ENCODE results near the gene PKD1L1. TPM values are rescaled to one million over a fixed set of nuclear protein-coding genes. Genes with fewer than 3 reads are reported as not detected.

Gene PKD1L1
- total and polyA plus RNA-seq, 2 experiments from 2014 or later: 0.15 to 0.54 TPM

DNA sequence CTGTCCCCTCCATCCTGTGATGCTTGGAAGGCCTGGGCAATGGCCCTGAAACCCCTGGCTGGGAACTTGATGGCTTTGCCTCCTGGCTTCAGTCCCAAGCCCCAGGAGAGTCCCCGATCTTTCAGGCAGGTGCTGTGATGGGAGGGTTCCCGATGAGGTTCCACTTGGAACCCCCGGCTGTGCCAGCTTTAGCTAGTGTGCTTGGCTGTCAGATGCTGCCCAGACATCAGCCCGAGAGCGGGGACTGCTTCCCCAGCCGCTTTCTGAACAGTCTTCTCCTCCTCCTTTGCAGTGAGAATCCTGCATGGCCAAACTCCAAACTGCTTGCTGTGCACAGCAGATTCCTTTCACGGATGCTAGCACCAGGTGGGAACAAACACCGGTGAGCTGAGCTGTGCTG is 58.1 kb downstream of the PKD1L1 start:
- H3K4me3 ChIP-seq: no peak overlapping the region
- H3K9me3 ChIP-seq (ENCODE audit: low read depth): no peaks in the 10 kb centered on the region
- no peak overlapping the region for H3K27ac ChIP-seq
- H3K4me1 ChIP-seq (ENCODE audit: low read depth): no peaks in the 10 kb centered on the region
- H3K36me3 ChIP-seq: no peaks in the 10 kb centered on the region
- TF ChIP-seq CTCF (IDR thresholded peaks at IDR 0.05; ENCODE audit: low read depth, low read length): no peak
- no peak for DNase-seq (ENCODE audit: low read depth in 1 of 2, low spot score in 1 of 2)
- H3K27me3 ChIP-seq: no peaks in the 10 kb centered on the region

DNA sequence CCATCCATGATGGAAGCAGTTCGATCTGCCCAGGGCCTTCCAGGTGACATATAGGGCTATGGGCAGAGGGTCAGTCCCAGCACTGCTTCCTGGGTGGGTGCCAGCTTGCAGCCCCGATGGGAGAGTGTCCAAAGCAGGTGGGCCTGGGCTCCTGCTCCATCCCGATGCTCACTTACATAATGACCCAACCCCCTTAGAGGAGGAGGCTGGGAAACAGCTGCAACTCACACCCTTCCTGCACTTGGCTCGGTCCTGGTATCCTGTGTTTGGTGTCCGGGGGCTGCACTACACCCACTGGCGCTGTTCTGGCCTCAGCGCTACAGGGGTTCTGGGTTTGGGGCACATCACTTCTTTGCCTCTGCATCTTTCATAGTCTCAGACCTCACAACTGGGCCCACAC is 58.5 kb downstream of the PKD1L1 start:
- no peak for DNase-seq (ENCODE audit: low read depth in 1 of 2, low spot score in 1 of 2)
- no peak for TF ChIP-seq CTCF (IDR thresholded peaks at IDR 0.05; ENCODE audit: low read depth, low read length)
- no peak overlapping the region for H3K4me3 ChIP-seq

DNA sequence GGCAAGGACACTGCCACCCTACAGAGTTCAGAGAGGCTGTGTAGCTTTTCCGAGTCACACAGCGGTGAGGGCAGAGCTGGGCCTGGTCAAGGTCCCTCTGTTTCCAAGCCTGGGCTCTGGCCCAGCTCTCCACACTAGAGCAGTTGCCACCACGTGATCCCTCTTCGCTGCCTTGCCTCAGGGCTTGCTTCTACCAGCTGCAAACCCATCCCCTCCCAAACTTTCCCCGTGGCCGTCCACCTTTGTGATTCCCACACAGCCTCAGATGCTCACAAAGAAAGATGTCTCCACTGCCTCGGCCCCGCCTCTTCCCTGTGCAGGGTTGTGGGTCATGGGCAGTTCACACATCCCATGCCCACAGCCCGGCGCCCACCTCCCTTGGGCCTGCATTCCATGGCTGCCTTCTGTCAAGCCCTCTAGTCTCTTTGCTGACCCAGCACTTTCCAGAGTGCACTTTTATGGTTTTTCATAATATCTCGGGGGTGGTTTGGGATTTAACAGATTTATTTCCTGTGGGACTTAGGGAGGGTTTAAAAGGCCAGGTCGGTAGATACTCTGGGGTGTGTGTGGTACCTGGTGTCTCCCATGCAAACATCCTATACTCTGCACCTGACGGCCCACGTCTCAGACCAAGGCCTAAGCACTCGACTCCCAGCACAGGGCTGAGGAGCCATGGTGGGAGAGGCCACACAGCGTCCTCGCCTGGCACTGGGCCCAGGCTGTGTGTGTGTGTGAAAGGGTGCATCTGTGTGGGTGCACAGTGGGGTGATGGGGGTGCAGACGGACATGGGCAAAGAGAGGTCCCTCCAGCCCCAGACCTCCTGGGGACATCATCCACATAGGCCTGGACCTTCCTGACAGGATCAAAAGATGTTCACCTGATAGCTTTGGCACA is 59.6 kb downstream of the PKD1L1 start:
- H3K4me1 ChIP-seq (ENCODE audit: low read depth): no peaks in the 10 kb centered on the region
- no peaks in the 10 kb centered on the region for H3K36me3 ChIP-seq
- H3K27me3 ChIP-seq: no peaks in the 10 kb centered on the region
- no peak overlapping the region for H3K4me3 ChIP-seq
- DNase-seq (ENCODE audit: low read depth in 1 of 2, low spot score in 1 of 2): no peak
- H3K9me3 ChIP-seq (ENCODE audit: low read depth): no peaks in the 10 kb centered on the region
- no peak for TF ChIP-seq CTCF (IDR thresholded peaks at IDR 0.05; ENCODE audit: low read depth, low read length)
- H3K27ac ChIP-seq: no peak overlapping the region

More for the DNA sequence above, 58.5 kb downstream of the PKD1L1 start:
- no peaks in the 10 kb centered on the region for H3K27me3 ChIP-seq
- no peaks in the 10 kb centered on the region for H3K4me1 ChIP-seq (ENCODE audit: low read depth)
- H3K9me3 ChIP-seq (ENCODE audit: low read depth): no peaks in the 10 kb centered on the region
- no peaks in the 10 kb centered on the region for H3K36me3 ChIP-seq
- H3K27ac ChIP-seq: no peak overlapping the region

DNA sequence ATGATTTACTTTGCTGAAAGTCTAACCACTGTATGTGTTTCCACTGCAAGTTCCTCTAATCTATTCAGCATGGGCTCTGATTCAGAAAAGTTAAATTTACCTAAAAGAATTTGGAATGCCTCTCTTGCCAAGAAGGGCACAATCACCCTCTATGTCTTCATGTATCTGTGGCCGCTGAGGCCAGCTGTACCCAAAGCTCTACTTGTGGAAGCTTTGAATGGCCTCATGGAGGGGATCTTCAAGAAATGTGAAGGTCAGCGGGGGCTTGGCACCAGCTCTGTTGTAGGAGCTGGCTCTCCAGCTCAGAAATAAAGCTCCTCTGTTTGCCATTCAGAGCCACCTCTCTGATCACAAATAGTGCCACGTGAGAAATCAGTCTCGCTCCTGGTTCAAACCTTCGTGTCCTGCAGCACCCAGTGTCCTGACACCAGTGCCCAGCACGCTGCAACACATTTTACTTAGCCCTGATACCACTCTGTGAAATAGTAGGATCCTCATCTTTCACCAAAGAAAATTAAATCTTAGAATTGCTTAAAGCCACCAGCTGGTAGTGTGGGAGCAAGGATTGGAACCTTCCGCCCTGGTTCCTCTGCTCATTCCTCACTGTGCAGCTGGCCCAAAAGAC is 61.1 kb downstream of the PKD1L1 start:
- H3K4me1 ChIP-seq (ENCODE audit: low read depth): no peaks in the 10 kb centered on the region
- no peak for TF ChIP-seq CTCF (IDR thresholded peaks at IDR 0.05; ENCODE audit: low read depth, low read length)
- no peak overlapping the region for H3K27ac ChIP-seq
- H3K27me3 ChIP-seq: no peaks in the 10 kb centered on the region
- H3K9me3 ChIP-seq (ENCODE audit: low read depth): no peaks in the 10 kb centered on the region
- no peaks in the 10 kb centered on the region for H3K36me3 ChIP-seq
- DNase-seq (ENCODE audit: low read depth in 1 of 2, low spot score in 1 of 2): no peak
- no peak overlapping the region for H3K4me3 ChIP-seq

DNA sequence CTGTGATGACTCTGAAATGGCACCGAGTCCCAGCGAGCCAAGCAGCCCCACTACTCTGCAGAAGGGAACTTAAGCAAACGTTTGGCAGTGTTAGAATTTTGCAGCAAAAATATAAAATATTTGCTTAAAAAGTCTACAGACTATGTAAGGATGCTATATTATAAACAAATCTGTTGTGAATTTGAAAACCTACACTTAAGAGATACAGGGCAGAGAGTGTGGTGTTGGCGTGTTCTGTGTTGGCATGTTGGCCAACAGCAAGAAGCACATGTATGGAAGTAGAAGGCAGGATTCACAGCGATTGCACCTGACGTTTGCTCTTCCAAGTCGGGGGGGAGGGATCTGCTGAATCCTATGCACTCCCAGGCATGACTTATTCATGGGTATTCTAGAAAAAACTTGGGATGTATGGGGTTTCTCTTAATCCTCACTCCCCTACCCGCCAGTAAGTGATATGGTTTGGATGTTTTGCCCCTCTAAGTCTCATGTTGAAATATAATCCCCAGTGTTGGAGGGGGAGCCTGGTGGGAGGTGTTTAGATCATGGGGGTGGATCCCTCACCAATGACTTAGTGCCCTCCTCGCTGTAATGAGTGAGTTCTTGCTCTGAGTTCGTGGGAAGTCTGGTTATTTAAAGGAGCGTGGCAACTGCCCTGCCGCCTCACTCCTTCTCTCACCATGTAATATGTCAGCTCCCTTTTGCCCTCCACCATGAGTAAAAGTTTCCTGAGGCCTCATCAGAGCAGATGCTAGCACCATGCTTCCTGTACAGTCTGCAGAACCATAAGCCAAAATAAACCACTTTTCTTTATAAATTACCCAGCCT is 62.1 kb downstream of the PKD1L1 start:
- no peaks in the 10 kb centered on the region for H3K4me1 ChIP-seq (ENCODE audit: low read depth)
- H3K9me3 ChIP-seq (ENCODE audit: low read depth): no peaks in the 10 kb centered on the region
- no peak overlapping the region for H3K27ac ChIP-seq
- no peak for DNase-seq (ENCODE audit: low read depth in 1 of 2, low spot score in 1 of 2)
- no peaks in the 10 kb centered on the region for H3K27me3 ChIP-seq
- no peak overlapping the region for H3K4me3 ChIP-seq
- TF ChIP-seq CTCF (IDR thresholded peaks at IDR 0.05; ENCODE audit: low read depth, low read length): no peak
- no peaks in the 10 kb centered on the region for H3K36me3 ChIP-seq
